Measurements from ENCODE around the gene SLC12A5.

- TF ChIP-seq CTCF (conservative IDR thresholded peaks at IDR 0.05) (no peak), ZFX (IDR thresholded peaks at IDR 0.05) (no peak)
Measured at GRCh38 chr20:46014517-46015396, 14.3 kb upstream of the SLC12A5 start.

Data from C4-2B (cell line).